ENCODE data around the gene RFTN1.

Gene RFTN1

DNA sequence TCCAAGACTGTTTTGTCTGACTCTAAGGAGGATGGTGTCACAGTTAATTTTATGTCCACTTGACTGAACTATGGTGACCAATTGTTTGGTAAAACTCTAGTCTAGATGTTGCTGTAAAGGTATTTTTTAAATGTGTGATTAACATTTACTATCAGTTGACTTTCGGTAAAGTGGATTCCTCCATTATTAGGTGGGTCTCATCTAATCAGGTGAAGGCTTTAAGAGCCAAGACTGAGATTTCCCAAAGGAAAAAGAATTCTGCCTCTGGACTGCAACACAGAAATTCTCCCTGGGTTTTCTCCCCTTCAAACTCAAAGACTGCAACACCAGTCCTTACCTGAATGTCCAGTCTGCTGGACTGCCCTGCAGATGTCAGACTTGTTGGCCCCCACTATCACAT, 129.6 kb downstream of the RFTN1 start:
- TF ChIP-seq ARNTL (CRISPR knock-in tag; IDR thresholded peaks at IDR 0.05; ENCODE audit: borderline replicate concordance, low read depth) (no peak), TSHZ2 (CRISPR knock-in tag; IDR thresholded peaks at IDR 0.05) (no peak), ISL1 (CRISPR knock-in tag; IDR thresholded peaks at IDR 0.05) (no peak), BACH2 (CRISPR knock-in tag; IDR thresholded peaks at IDR 0.05; ENCODE audit: borderline replicate concordance) (no peak), TOX (CRISPR knock-in tag; IDR thresholded peaks at IDR 0.05; ENCODE audit: borderline replicate concordance) (no peak), POU6F1 (CRISPR knock-in tag; IDR thresholded peaks at IDR 0.05; ENCODE audit: borderline replicate concordance, low read depth) (no peak), PATZ1 (CRISPR knock-in tag; IDR thresholded peaks at IDR 0.05; ENCODE audit: borderline replicate concordance) (no peak), ZNF70 (CRISPR knock-in tag; IDR thresholded peaks at IDR 0.05) (no peak), CREB5 (CRISPR knock-in tag; IDR thresholded peaks at IDR 0.05; ENCODE audit: low read depth) (no peak), RARB (CRISPR knock-in tag; IDR thresholded peaks at IDR 0.05) (no peak), ZFP30 (CRISPR knock-in tag; IDR thresholded peaks at IDR 0.05) (no peak), TCF4 (CRISPR knock-in tag; IDR thresholded peaks at IDR 0.05; ENCODE audit: borderline replicate concordance) (no peak), ZC3H10 (CRISPR knock-in tag; IDR thresholded peaks at IDR 0.05) (no peak), ZFP3 (CRISPR knock-in tag; IDR thresholded peaks at IDR 0.05) (no peak), ZNF565 (CRISPR knock-in tag; conservative IDR thresholded peaks at IDR 0.05; ENCODE audit: low read depth) (no peak), CSDC2 (CRISPR knock-in tag; IDR thresholded peaks at IDR 0.05) (no peak)

DNA sequence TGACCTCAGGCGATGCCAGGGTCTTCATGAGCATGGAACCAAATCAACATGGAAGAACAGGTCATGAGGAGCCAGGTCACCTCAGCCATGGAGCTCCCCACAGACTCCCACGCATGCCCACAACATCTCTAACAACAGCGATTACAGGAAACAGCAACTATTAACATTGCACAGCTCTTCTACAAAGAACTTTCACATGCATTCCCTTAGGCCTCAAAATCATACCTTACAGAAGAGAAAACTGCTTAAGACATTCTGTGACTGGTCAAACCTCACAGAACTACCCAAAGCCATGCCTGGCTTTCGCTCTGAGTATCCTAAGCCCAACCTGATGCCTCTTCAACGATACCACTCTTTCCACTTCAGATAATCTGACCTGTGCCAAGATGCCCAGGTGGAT, 130.7 kb downstream of the RFTN1 start:
- TF ChIP-seq ZNF70 (CRISPR knock-in tag; IDR thresholded peaks at IDR 0.05), result no peak
- no peak for TF ChIP-seq CREB5 (CRISPR knock-in tag; IDR thresholded peaks at IDR 0.05; ENCODE audit: low read depth)
- TF ChIP-seq GLIS3 (CRISPR knock-in tag; IDR thresholded peaks at IDR 0.05), result no peak
- TF ChIP-seq ARNTL (CRISPR knock-in tag; IDR thresholded peaks at IDR 0.05; ENCODE audit: borderline replicate concordance, low read depth), result no peak
- no peak for TF ChIP-seq CSRNP3 (CRISPR knock-in tag; IDR thresholded peaks at IDR 0.05)
- no peak for TF ChIP-seq PPARA (CRISPR knock-in tag; IDR thresholded peaks at IDR 0.05; ENCODE audit: borderline replicate concordance)
- TF ChIP-seq TOX (CRISPR knock-in tag; IDR thresholded peaks at IDR 0.05; ENCODE audit: borderline replicate concordance), result no peak
- no peak for TF ChIP-seq PATZ1 (CRISPR knock-in tag; IDR thresholded peaks at IDR 0.05; ENCODE audit: borderline replicate concordance)
- no peak for TF ChIP-seq ESRRG (CRISPR knock-in tag; IDR thresholded peaks at IDR 0.05)
- no peak for TF ChIP-seq OSR1 (CRISPR knock-in tag; IDR thresholded peaks at IDR 0.05)
- no peak for TF ChIP-seq TSHZ2 (CRISPR knock-in tag; IDR thresholded peaks at IDR 0.05)
- no peak for TF ChIP-seq BACH2 (CRISPR knock-in tag; IDR thresholded peaks at IDR 0.05; ENCODE audit: borderline replicate concordance)
- TF ChIP-seq ZNF565 (CRISPR knock-in tag; conservative IDR thresholded peaks at IDR 0.05; ENCODE audit: low read depth), result no peak
- no peak for ATAC-seq

More for the DNA sequence above, 129.6 kb downstream of the RFTN1 start:
- no peak for ATAC-seq
